ENCODE measurements around the gene NTM.

NTM gene

DNA sequence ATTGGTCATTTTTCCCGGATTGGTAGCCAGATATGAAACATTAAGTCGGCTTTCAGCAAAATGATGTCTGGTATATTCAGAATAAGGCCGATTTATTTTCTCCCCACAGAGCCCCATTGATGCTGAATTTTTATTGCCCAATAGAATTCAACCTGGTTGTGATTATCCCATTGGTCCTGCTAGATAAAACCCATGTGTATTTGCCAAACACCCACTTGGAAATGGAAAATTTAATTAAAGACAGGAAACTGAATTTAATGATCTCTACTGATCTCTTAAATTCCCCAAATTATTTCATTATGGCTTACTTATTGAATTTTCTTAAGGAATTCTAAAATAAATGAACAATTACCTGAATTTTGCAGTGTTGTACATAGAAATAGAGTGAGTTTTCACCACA is 609.8 kb downstream of the NTM start:
- DNase-seq: no peak

- no peak for DNase-seq
Measured at GRCh38 chr11:131980888-131981668, 610.7 kb downstream of the NTM start.

GRCh38 chr11:131982154-131982553 is 611.7 kb downstream of the NTM start:
- DNase-seq: no peak

GRCh38 chr11:131985846-131986301 is 615.5 kb downstream of the NTM start:
- DNase-seq: no peak

DNA sequence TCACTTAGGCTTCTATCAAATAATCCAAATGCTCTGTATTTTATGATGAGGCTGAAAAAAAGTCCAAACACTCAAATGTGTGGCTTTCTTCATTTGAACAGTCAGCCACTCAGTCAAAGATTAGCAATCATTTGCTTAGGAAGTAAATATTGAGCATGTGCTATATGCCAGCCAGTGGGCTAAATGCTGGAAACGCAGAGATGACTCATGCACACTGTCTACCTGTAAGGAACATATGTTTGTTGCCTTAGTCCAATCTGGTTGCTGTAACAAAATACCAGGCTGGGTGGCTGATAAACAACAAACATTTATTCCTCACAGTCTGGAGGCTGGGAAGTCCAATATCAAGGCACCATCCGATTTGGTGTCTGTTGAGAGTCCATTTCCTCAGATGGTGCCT is 617.3 kb downstream of the NTM start:
- DNase-seq: no peak

DNA sequence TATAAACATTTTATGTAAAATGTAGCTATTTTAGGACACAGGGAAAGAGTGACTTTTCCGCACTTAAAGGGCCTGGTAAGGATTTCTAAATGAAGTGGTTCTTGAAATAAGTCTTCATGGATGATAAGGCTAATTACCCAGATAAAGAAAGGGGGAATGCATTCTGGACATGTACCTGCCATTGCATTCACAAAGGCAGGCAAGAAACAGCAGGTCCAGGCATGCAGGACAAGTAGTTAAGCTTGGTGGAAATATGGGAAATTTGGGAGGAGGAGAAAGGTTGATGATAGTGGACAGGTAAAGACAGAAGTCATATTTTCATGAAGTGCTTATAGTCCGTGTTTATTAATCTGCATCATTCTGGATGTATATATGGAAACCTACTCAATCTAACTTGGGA is 621.2 kb downstream of the NTM start:
- no peak for DNase-seq

DNA sequence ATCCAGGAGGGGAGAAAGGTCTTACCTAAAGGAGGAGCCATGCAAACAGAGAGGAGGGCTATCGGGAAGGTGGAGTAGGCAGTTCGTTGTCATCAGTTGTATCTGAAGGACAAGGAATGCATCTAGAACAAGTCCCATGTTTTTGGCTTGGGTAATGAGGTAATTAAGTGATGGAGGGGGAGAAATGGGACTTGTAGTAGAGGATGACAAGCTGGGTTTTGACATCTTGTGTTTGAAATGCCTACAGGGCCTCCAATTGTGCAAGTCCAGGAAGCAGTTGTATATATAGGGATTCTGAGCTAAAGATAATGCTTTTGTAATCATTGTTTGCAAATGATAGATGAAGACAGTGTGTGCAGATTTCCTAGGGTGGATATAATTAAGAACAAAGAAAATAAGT is 622.8 kb downstream of the NTM start:
- no peak for DNase-seq

DNA sequence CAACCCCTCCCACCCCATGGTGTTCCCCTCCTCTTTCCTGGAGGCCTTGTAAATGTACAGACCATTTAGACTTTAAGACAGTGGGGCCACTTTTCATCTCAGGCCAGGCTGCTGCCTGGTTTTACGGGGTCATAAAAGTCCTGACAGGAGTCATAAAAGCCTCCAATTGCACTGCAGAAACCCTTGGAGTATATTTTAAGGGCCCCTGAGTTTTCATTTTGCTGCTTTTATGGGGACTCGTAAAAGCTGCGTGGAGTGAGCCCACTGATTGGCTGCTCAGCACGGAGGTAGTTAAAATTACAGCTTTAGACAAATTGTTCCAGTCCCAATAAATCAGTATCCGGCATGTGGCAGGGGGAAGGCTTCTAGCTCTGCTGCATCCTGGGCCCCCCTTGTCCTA is 627.6 kb downstream of the NTM start:
- no peak for DNase-seq

DNA sequence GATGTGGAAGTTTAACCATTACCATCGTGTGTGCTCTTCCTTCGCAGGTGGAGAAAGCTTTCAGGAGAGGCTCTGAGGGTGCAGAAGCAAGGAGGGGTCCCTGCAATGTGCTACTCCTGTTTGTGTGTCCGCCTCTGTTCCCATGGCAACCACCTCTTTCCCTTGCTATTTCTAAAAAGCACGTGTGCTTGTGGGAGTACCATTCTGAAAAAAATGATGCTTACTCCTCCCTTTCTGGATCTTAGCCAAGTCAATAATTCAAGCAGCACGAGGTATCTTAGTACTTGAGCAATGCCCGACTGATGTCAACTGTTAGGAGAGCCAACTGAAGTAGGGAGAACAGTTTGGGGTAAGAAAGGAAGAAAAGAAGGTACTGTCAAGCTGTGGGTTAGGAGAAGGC is 628.7 kb downstream of the NTM start:
- no peak for DNase-seq

DNA sequence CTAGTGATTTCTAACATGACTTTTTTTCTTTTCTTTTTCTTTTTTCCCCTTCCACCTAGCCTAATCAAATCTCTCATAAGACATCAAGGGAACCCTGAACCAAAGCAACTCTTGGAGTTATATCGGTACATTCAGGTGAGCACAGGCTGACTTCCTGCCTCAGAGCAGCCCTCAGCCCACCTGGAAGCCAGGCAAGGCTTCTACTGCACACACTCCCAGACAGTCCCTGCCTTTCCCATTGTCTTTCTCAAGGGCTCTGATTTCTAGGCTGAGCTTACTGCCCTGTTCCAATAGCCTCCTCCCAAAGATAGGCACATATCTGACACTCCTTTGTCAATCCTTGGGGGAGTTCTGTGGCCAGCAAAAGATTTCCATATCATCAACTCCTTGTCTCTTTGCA is 629.5 kb downstream of the NTM start:
- DNase-seq: no peak

DNA sequence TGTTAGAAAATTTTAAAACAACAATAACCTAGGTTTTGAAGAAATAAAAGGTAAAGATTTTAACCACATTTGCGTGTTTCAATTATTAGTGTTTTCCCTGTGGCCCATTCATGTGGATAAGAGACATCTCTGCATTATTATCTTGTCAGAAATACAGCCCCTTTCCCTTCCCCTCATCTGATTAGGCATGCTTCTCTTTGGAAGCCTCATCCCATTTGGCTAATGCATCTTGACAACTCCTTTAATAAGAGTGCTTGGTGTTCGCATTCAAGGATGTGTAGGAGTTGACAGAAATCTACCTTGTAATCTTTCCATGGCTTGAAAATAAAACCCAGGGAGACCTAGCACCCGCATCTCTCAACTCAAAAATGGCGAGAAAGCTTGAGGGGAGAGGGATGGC is 635.5 kb downstream of the NTM start:
- DNase-seq: no peak

- no peak for DNase-seq
Measured at GRCh38 chr11:132006884-132007580, 636.6 kb downstream of the NTM start.

- DNase-seq: no peak
Measured at GRCh38 chr11:132008226-132008625, 637.8 kb downstream of the NTM start.

DNA sequence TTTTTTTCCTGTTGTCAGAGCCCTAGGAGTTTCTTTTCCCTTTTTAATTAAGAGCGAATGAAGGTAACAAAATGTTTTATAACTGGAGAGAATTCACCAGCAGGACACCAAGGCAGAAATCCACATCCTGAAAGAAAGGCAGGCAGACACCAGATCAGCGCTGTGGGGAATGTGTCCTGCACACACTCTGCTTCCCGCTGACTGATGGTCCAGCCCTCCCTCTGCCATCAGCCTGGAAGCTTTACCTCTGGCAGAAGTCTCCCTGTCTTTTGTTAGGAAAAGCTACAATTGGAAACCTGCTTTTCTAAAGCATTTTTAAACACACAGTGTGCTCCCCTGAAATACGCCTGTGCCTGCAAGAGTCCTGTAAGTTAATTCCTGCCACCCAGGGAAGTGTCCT is 638.5 kb downstream of the NTM start:
- DNase-seq: no peak

GRCh38 chr11:132020001-132020400 is 649.6 kb downstream of the NTM start:
- no peak for DNase-seq

- DNase-seq: no peak
Measured at GRCh38 chr11:132022285-132022684, 651.9 kb downstream of the NTM start.

DNA sequence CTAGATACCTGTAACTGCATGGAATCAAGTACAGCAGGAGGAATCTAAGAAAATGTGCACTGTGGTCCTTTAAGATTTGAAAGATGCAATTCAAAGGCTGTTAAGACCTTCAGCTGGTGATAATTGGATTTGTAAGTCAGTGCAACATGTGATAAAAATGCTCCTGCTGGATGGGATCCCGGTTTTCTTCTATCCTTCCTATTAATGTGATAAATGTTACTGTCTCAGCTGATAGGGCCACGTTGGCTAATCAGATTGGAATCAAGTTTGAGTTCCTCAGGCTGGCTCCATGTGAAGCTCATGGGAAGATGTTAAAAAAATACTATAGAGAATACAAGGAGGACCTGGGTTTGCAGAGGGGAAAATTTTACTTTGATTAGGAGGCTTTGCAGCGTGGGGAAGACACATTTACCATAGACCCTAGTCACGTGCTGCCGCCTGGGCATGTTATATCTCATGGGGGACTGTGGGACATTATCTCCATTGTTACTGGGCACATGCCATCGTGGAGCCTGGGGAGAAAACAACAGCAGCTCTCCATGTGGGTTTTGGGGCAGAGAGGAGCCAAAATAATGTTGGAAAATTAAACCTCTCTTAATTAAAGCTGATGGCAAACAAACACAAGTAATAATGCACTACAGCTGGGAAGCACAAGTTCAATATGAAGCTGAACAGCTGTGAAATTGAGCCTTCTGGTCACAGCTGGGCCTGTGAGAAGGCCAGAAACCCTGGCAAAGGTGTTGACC is 652.5 kb downstream of the NTM start:
- no peak for DNase-seq

- DNase-seq: no peak
Measured at GRCh38 chr11:132024587-132025295, 654.3 kb downstream of the NTM start.

GRCh38 chr11:132026746-132027145 is 656.3 kb downstream of the NTM start:
- no peak for DNase-seq

DNA sequence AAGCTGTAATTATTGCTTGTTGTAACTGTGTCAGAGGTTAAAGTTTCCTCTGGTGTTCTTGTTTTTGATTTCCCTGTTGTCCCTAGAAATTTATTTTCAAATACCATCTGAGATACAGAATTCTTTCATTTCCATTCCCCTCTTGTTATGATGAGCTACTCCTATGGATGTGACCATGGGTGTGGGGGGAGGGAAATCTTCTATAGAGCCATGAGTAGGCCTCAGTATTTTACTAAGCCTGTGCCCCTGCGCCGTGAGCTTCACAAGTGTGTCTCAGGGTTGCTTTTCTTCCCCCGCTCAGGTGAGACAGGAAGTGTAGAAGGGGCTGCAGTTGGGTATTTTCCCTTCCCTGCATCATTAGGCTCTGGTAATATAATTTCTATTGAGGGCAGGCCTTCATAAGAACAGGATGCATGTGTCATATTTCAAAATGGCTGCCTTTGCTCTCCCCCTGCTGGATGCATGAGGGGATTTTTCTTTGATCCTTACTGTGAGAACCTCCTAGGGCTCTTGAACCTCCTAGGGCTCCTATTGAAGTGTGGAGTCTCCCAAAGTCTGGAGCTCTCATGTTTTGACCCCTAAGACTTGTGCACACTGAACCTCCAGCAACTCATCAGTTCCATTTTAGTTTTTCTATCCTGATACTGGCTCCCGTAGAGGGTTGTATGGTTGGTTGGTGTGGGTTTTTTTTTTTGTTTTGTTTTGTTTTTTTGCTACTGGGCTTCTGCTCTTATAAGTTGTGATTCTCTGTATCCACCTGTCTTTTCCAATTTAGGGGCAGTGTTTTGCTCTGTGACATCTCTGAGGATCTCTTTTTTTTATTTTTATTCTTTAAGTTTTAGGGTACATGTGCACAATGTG is 658.2 kb downstream of the NTM start:
- peak; percentile 17 for DNase-seq

- DNase-seq: no peak
Measured at GRCh38 chr11:132030896-132031295, 660.5 kb downstream of the NTM start.

DNA sequence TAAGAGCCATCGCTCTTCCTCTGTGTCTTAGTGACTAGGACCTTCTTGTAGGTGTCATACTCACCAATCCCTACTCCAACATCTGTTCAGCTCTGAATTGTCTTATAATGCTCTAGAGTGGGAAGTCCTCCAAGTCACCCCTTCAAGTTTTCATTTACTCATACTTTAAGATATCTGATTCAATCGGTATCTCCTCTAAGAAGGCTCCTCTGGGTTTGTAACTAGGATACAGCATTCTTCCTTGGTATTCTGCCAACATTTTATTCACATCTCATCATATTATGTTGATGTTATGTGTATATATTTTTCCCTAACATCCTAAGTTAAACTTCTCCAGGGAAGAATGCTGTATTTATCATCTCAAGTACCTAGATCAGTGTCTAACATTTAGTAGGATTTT is 662.1 kb downstream of the NTM start:
- no peak for DNase-seq
